Measurements from ENCODE around the gene EEF2. TPM values are rescaled to one million over a fixed set of nuclear protein-coding genes. Genes with fewer than 3 reads are reported as not detected.
A peak's percentile ranks its signal among the peaks of the same experiment; 100 is the strongest.
"Not testable (repeated sequence)": the region's sequence is repeated elsewhere in the genome, so short reads cannot be mapped to it uniquely, and the experiment has no call there.

Gene EEF2
- total RNA-seq, 2 donors from 2014 or later: 3,876 to 4,058 TPM

DNA sequence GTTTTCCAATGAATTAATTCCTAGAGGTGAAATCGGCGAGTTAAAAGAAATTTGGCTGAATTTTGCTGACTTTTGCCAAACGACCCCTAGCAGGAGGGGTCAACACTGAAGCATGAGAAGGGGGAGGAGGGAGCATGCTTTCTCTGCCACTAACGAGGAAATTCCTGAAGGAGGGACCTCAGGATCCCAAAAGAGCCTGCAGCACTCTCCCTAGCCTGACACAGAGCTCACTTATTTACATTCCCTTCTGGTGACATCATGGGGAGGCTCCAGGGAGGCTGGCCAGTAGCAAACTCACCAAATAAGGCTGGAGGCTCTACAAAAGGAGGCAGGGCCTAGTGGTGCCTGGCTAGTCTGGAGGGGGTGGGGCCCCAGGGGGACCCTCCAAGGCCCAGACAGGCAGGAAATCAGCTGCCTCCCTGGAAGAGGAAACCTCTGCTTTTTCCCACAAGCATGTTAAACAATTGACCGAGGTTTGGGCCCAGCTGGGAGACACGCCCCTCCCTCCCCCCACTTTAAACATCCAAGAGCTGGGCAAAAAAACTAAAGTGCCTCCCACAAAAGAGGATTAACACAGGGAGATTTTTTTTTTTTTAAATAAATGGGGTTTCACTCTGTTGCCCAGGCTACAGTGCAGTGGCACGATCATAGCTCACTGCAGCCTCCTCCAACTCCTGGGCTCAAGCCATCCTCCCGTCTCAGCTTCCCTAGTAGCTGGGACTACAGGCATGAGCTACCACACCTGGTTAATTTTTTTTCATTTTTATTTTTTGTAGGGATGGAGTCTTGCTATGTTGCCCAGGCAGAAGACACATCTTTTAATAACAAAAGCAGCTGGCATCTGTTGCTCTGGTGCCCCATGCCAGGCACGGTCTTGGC, 16.5 kb downstream of the EEF2 start:
- Mint-ChIP-seq H3K27ac (peak overlapping the region; percentile 60), H3K9me3 (no peaks in the 10 kb centered on the region), H3K4me1 (ENCODE audit: low read depth) (peaks cover 25% of the 10 kb centered on the region), H3K4me3 (peak overlapping the region in 1 of 2 donors; percentile 31), H3K27me3 (ENCODE audit: low read depth) (no peaks in the 10 kb centered on the region), H3K36me3 (ENCODE audit: insufficient read depth in 2 of 2) (peaks cover 2 to 7% of the 10 kb centered on the region in 2 donors)
- ATAC-seq (replicated peaks in 1 of 2) (no peak), DNase-seq (no peak)

DNA sequence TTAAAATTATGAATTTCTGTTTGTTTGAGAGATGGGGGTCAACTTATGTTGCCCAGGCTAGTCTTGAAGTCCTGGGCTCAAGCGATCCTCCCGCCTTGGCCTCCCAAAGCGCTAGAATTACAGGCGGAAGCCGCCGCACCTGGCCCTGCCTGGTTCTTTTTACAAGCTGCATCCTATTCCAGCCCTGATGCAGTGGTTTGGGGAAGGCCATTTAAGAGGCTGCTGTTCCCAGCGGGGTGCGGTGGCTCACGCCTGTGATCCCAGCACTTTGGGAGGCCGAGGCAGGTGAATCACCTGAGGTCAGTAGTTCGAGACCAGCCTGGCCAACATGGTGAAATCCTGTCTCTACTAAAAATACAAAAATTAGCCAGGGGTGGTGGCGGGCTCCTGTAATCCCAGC, 17.3 kb downstream of the EEF2 start:
- H3K27me3 Mint-ChIP-seq (ENCODE audit: low read depth); H3K9me3 Mint-ChIP-seq; DNase-seq; H3K36me3 Mint-ChIP-seq (ENCODE audit: insufficient read depth in 2 of 2); H3K4me3 Mint-ChIP-seq; ATAC-seq (replicated peaks in 1 of 2): not testable (repeated sequence)
- H3K4me1 Mint-ChIP-seq (ENCODE audit: low read depth): peaks cover 25% of the 10 kb centered on the region
- peak overlapping the region; percentile 60 for H3K27ac Mint-ChIP-seq

DNA sequence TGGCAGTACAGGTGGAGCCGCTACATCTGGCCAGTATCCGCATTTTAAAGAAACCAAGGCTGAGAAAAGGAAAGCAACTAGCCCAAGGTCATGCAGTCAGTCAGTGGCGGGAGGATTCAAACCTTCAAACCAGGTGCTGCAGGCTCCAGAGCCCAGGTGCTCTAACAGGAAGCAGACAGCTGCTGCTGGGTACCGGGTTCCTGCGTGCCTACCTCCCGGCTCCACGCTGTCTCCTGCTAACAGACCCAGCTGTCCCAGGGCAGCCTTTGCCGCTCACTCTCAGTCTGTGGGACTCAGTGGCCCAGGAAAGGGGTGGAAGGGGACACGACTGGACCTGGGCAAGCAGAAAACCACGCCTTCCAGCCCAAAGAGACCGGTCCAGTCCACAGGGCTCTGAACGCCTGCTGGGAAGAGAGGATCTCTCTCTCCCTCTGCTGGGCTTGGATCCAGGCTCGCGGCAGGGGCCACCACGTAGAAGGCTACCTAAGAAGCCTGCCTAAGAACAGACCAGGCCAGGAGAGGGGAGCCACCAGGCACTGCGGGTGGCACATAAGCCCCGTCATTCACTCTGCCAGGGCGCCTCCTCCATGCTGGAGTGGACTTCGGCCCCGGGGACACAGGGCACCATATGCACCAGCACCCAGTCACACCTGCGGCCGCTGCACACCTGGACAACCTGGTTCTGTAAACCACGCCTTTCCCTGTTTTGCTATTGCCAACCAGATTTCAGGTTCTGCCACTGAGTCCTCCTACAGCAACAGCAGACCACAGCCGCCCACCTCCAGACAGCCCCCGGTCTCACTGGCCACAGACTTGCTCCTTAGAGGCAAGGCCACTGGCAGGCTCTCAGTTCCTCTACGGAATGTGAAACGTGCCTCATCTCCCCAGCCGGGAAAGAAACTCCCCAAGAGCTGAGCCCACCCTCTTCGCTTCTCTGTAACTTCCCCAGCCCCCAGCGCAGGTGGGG, 18.9 kb downstream of the EEF2 start:
- Mint-ChIP-seq H3K27ac (no peak overlapping the region), H3K36me3 (ENCODE audit: insufficient read depth in 2 of 2) (peaks cover 2 to 7% of the 10 kb centered on the region in 2 donors)

GRCh38 chr19:3964256-3965194, 20.7 kb downstream of the EEF2 start:
- ATAC-seq (replicated peaks in 1 of 2) (no peak), DNase-seq (no peak)
- Mint-ChIP-seq H3K4me3 (no peak overlapping the region), H3K27me3 (ENCODE audit: low read depth) (no peaks in the 10 kb centered on the region), H3K4me1 (ENCODE audit: low read depth) (peaks cover 14% of the 10 kb centered on the region), H3K9me3 (no peaks in the 10 kb centered on the region), H3K27ac (no peak overlapping the region), H3K36me3 (ENCODE audit: insufficient read depth in 2 of 2) (peaks cover 0 to 5% of the 10 kb centered on the region in 2 donors)

More for the DNA sequence above, 18.9 kb downstream of the EEF2 start:
- no peak for DNase-seq
- Mint-ChIP-seq H3K9me3 (no peaks in the 10 kb centered on the region), H3K27me3 (ENCODE audit: low read depth) (no peaks in the 10 kb centered on the region), H3K4me3 (no peak overlapping the region), H3K4me1 (ENCODE audit: low read depth) (peaks cover 25% of the 10 kb centered on the region)
- no peak for ATAC-seq (replicated peaks in 1 of 2)

GRCh38 chr19:3963458-3964255, 21.6 kb downstream of the EEF2 start:
- Mint-ChIP-seq H3K4me3 (no peak overlapping the region), H3K27ac (no peak overlapping the region), H3K27me3 (ENCODE audit: low read depth) (no peaks in the 10 kb centered on the region), H3K4me1 (ENCODE audit: low read depth) (peaks cover 5% of the 10 kb centered on the region), H3K9me3 (no peaks in the 10 kb centered on the region), H3K36me3 (ENCODE audit: insufficient read depth in 2 of 2) (peaks cover 0 to 5% of the 10 kb centered on the region in 2 donors)
- DNase-seq (no peak), ATAC-seq (replicated peaks in 1 of 2) (no peak)

DNA sequence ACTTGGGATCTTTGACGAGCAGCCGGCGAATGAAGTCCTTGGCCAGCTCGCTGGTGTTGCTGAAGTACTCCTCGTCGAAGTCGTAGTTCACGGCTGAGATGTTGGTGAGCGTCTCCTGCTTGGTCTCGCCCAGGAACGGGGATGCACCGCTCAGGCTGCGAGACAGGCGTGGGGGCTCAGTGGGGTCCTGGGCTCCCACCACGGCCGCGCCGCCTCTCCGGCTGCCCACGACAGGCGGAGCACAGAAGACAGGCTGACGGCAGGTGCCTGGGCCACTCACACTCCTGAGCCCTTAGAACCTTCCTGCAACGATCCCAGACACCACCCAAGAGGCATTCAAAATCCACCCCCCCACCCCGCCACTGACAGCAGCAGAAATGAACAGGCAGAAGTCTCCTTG, 24.3 kb downstream of the EEF2 start:
- ATAC-seq (replicated peaks in 1 of 2): no peak
- DNase-seq: no peak
- Mint-ChIP-seq H3K27me3 (ENCODE audit: low read depth) (no peaks in the 10 kb centered on the region), H3K27ac (no peak overlapping the region), H3K4me1 (ENCODE audit: low read depth) (no peaks in the 10 kb centered on the region), H3K36me3 (ENCODE audit: insufficient read depth in 2 of 2) (peaks cover 0 to 5% of the 10 kb centered on the region in 2 donors), H3K9me3 (no peaks in the 10 kb centered on the region), H3K4me3 (no peak overlapping the region)

GRCh38 chr19:3959766-3960131, 25.5 kb downstream of the EEF2 start:
- no peak overlapping the region for H3K27ac Mint-ChIP-seq
- no peak overlapping the region for H3K4me3 Mint-ChIP-seq
- peaks cover 0 to 5% of the 10 kb centered on the region in 2 donors for H3K36me3 Mint-ChIP-seq (ENCODE audit: insufficient read depth in 2 of 2)
- no peaks in the 10 kb centered on the region for H3K9me3 Mint-ChIP-seq
- H3K4me1 Mint-ChIP-seq (ENCODE audit: low read depth): no peaks in the 10 kb centered on the region
- no peak for ATAC-seq (replicated peaks in 1 of 2)
- no peak for DNase-seq
- H3K27me3 Mint-ChIP-seq (ENCODE audit: low read depth): no peaks in the 10 kb centered on the region

- ATAC-seq (replicated peaks in 1 of 2) (no peak), DNase-seq (no peak)
- Mint-ChIP-seq H3K9me3 (no peaks in the 10 kb centered on the region), H3K4me1 (ENCODE audit: low read depth) (no peaks in the 10 kb centered on the region), H3K4me3 (no peak overlapping the region), H3K36me3 (ENCODE audit: insufficient read depth in 2 of 2) (peaks cover 0 to 3% of the 10 kb centered on the region in 2 donors), H3K27ac (no peak overlapping the region), H3K27me3 (ENCODE audit: low read depth) (no peaks in the 10 kb centered on the region)
Measured at GRCh38 chr19:3958836-3959765, 26.2 kb downstream of the EEF2 start.

GRCh38 chr19:3955688-3956087, 29.6 kb downstream of the EEF2 start:
- ATAC-seq (replicated peaks in 1 of 2) (no peak), DNase-seq (no peak)
- Mint-ChIP-seq H3K4me3 (no peak overlapping the region), H3K9me3 (no peaks in the 10 kb centered on the region), H3K4me1 (ENCODE audit: low read depth) (peaks cover 9% of the 10 kb centered on the region), H3K27ac (no peak overlapping the region), H3K36me3 (ENCODE audit: insufficient read depth in 2 of 2) (peaks cover 0 to 3% of the 10 kb centered on the region in 2 donors), H3K27me3 (ENCODE audit: low read depth) (no peaks in the 10 kb centered on the region)

DNA sequence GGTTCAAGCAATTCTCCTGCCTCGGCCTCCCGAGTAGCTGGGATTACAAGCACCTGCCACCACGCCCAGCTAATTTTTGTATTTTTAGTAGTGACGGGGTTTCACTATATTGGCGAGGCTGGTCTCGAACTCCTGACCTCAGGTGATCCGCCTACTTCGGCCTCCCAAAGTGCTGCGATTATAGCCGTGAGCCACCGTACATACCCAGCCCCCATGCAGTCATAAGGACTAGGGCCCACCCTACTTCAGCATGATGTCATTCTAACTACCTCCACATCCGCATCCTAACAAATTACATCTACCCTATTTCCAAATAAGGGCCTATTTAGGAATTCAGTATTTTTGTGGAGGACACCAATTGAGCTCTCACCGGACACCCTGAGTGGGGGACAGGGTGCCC, 30.0 kb downstream of the EEF2 start:
- not testable (repeated sequence) for H3K9me3 Mint-ChIP-seq; H3K4me1 Mint-ChIP-seq (ENCODE audit: low read depth); DNase-seq; H3K27me3 Mint-ChIP-seq (ENCODE audit: low read depth); H3K4me3 Mint-ChIP-seq; H3K36me3 Mint-ChIP-seq (ENCODE audit: insufficient read depth in 2 of 2); H3K27ac Mint-ChIP-seq; ATAC-seq (replicated peaks in 1 of 2)

DNA sequence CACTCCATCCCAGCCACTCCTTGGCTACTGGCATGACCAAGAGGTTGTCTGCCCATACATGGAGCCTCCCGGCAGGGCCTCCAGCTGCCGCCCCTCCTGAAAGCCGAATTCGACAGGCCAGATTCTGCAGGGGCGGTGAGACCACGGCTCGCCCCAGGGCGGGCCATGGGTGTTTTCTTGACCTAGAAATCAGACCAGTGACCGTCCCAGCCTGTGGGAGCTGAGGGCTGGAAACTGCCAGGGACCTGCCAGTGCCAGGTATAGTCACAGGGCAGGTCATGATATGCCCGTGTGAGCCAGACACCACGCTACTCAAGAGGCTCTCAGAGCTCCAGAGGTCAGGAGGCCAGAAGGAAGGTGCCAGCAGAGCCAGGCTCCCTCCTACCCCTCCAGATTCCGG, 31.2 kb downstream of the EEF2 start:
- Mint-ChIP-seq H3K9me3 (no peaks in the 10 kb centered on the region), H3K27ac (no peak overlapping the region), H3K4me3 (no peak overlapping the region), H3K4me1 (ENCODE audit: low read depth) (peaks cover 9% of the 10 kb centered on the region), H3K36me3 (ENCODE audit: insufficient read depth in 2 of 2) (peaks cover 0 to 3% of the 10 kb centered on the region in 2 donors), H3K27me3 (ENCODE audit: low read depth) (no peaks in the 10 kb centered on the region)
- no peak for DNase-seq
- no peak for ATAC-seq (replicated peaks in 1 of 2)
